Activated T-helper 1 cell treated with Interleukin-2 at 50 U/mL for 16 hours (primary cell): Measurements from ENCODE around the gene NSFL1C.
"Not testable (repeated sequence)": the region's sequence is repeated elsewhere in the genome, so short reads cannot be mapped to it uniquely, and the experiment has no call there.

Experiments
- DNase-seq: peaks from one replicate; pipeline ENCODE4 v3.0.0-alpha.2; 2020; ENCODE audit warnings: low read depth

The NSFL1C gene

GRCh38 chr20:1466211-1467081, at the start of gene NSFL1C:
TSS of gene NSFL1C (minus strand) at chr20:1466849. CDS start at chr20:1466824, 25 bp downstream.
- peak; percentile 98 for DNase-seq

- DNase-seq: no peak
Measured at GRCh38 chr20:1513801-1514200, 47.2 kb upstream of the NSFL1C start.

- DNase-seq: no peak
Measured at GRCh38 chr20:1509237-1509636, 42.6 kb upstream of the NSFL1C start.

- DNase-seq: no peak
Measured at GRCh38 chr20:1508574-1508973, 41.9 kb upstream of the NSFL1C start.

- no peak for DNase-seq
Measured at GRCh38 chr20:1507276-1507675, 40.6 kb upstream of the NSFL1C start.

- no peak for DNase-seq
Measured at GRCh38 chr20:1505871-1506270, 39.2 kb upstream of the NSFL1C start.

GRCh38 chr20:1505361-1505760, 38.7 kb upstream of the NSFL1C start:
- no peak for DNase-seq

- peak; percentile 50 for DNase-seq
Measured at GRCh38 chr20:1503564-1504227, 37.0 kb upstream of the NSFL1C start.

- DNase-seq: no peak
Measured at GRCh38 chr20:1500496-1500895, 33.8 kb upstream of the NSFL1C start.

- DNase-seq: no peak
Measured at GRCh38 chr20:1499528-1500420, 33.1 kb upstream of the NSFL1C start.

GRCh38 chr20:1497371-1497770, 30.7 kb upstream of the NSFL1C start:
- not testable (repeated sequence) for DNase-seq

GRCh38 chr20:1496930-1497329, 30.3 kb upstream of the NSFL1C start:
- no peak for DNase-seq

- DNase-seq: no peak
Measured at GRCh38 chr20:1494436-1494835, 27.8 kb upstream of the NSFL1C start.

- DNase-seq: no peak
Measured at GRCh38 chr20:1493536-1493935, 26.9 kb upstream of the NSFL1C start.

GRCh38 chr20:1491860-1492642, 25.4 kb upstream of the NSFL1C start:
- DNase-seq: no peak

GRCh38 chr20:1491281-1491840, 24.7 kb upstream of the NSFL1C start, which contains the start of gene SIRPB2:
TSS of gene SIRPB2 (minus strand) at chr20:1491420. CDS start at chr20:1491359, 61 bp downstream.
- DNase-seq: no peak

- no peak for DNase-seq
Measured at GRCh38 chr20:1490643-1491195, 24.1 kb upstream of the NSFL1C start.

- DNase-seq: no peak
Measured at GRCh38 chr20:1489764-1490436, 23.3 kb upstream of the NSFL1C start.

- DNase-seq: no peak
Measured at GRCh38 chr20:1489325-1489724, 22.7 kb upstream of the NSFL1C start.

- no peak for DNase-seq
Measured at GRCh38 chr20:1486566-1486965, 19.9 kb upstream of the NSFL1C start.
